ENCODE measurements around the gene TPRN.

The TPRN gene

GRCh38 chr9:137149363-137149762 lies 51.2 kb downstream of the TPRN start:
- H3K27ac Mint-ChIP-seq, result no peak overlapping the region
- peaks cover 4% of the 10 kb centered on the region for H3K4me1 Mint-ChIP-seq (ENCODE audit: low read depth)
- no peaks in the 10 kb centered on the region for H3K9me3 Mint-ChIP-seq (ENCODE audit: low read depth)
- H3K4me3 Mint-ChIP-seq, result no peak overlapping the region
- peaks cover 8% of the 10 kb centered on the region for H3K27me3 Mint-ChIP-seq
- no peaks in the 10 kb centered on the region for H3K36me3 Mint-ChIP-seq

- Mint-ChIP-seq H3K4me3 (no peak overlapping the region), H3K27ac (no peak overlapping the region), H3K36me3 (no peaks in the 10 kb centered on the region), H3K4me1 (ENCODE audit: low read depth) (peaks cover 4% of the 10 kb centered on the region), H3K9me3 (ENCODE audit: low read depth) (no peaks in the 10 kb centered on the region), H3K27me3 (peaks cover 9% of the 10 kb centered on the region)
These were observed 51.9 kb downstream of the TPRN start for GRCh38 chr9:137148661-137149060.

GRCh38 chr9:137148242-137148641 lies 52.3 kb downstream of the TPRN start:
- no peaks in the 10 kb centered on the region for H3K36me3 Mint-ChIP-seq
- peaks cover 4% of the 10 kb centered on the region for H3K4me1 Mint-ChIP-seq (ENCODE audit: low read depth)
- H3K27ac Mint-ChIP-seq, result no peak overlapping the region
- no peaks in the 10 kb centered on the region for H3K9me3 Mint-ChIP-seq (ENCODE audit: low read depth)
- H3K27me3 Mint-ChIP-seq, result peaks cover 9% of the 10 kb centered on the region
- H3K4me3 Mint-ChIP-seq, result no peak overlapping the region

GRCh38 chr9:137147793-137148160 lies 52.8 kb downstream of the TPRN start:
- Mint-ChIP-seq H3K9me3 (ENCODE audit: low read depth) (no peaks in the 10 kb centered on the region), H3K36me3 (no peaks in the 10 kb centered on the region), H3K4me3 (no peak overlapping the region), H3K27me3 (peaks cover 9% of the 10 kb centered on the region), H3K27ac (no peak overlapping the region), H3K4me1 (ENCODE audit: low read depth) (peaks cover 4% of the 10 kb centered on the region)

GRCh38 chr9:137147091-137147792 lies 53.3 kb downstream of the TPRN start:
- Mint-ChIP-seq H3K27ac (no peak overlapping the region), H3K4me1 (ENCODE audit: low read depth) (peaks cover 4% of the 10 kb centered on the region), H3K36me3 (no peaks in the 10 kb centered on the region), H3K9me3 (ENCODE audit: low read depth) (no peaks in the 10 kb centered on the region), H3K4me3 (no peak overlapping the region), H3K27me3 (peaks cover 12% of the 10 kb centered on the region)

GRCh38 chr9:137146527-137146918 lies 54.0 kb downstream of the TPRN start:
- no peaks in the 10 kb centered on the region for H3K9me3 Mint-ChIP-seq (ENCODE audit: low read depth)
- no peaks in the 10 kb centered on the region for H3K36me3 Mint-ChIP-seq
- no peak overlapping the region for H3K27ac Mint-ChIP-seq
- H3K4me1 Mint-ChIP-seq (ENCODE audit: low read depth), result peaks cover 3% of the 10 kb centered on the region
- H3K27me3 Mint-ChIP-seq, result peaks cover 17% of the 10 kb centered on the region
- no peak overlapping the region for H3K4me3 Mint-ChIP-seq

- Mint-ChIP-seq H3K27me3 (peaks cover 17% of the 10 kb centered on the region), H3K4me1 (ENCODE audit: low read depth) (no peaks in the 10 kb centered on the region), H3K27ac (no peak overlapping the region), H3K4me3 (no peak overlapping the region), H3K9me3 (ENCODE audit: low read depth) (no peaks in the 10 kb centered on the region), H3K36me3 (no peaks in the 10 kb centered on the region)
These were observed 54.6 kb downstream of the TPRN start for GRCh38 chr9:137145731-137146526.

GRCh38 chr9:137143459-137143858 lies 57.1 kb downstream of the TPRN start:
- H3K9me3 Mint-ChIP-seq (ENCODE audit: low read depth), result no peaks in the 10 kb centered on the region
- no peak overlapping the region for H3K27ac Mint-ChIP-seq
- peaks cover 2% of the 10 kb centered on the region for H3K36me3 Mint-ChIP-seq
- H3K4me3 Mint-ChIP-seq, result no peak overlapping the region
- H3K4me1 Mint-ChIP-seq (ENCODE audit: low read depth), result peaks cover 2% of the 10 kb centered on the region
- peaks cover 26% of the 10 kb centered on the region for H3K27me3 Mint-ChIP-seq

- H3K27me3 Mint-ChIP-seq, result peaks cover 25% of the 10 kb centered on the region
- H3K27ac Mint-ChIP-seq, result no peak overlapping the region
These were observed 58.3 kb downstream of the TPRN start for GRCh38 chr9:137141976-137142936.

More at GRCh38 chr9:137141976-137142936, 58.3 kb downstream of the TPRN start:
- Mint-ChIP-seq H3K36me3 (peaks cover 2% of the 10 kb centered on the region), H3K4me1 (ENCODE audit: low read depth) (peaks cover 2% of the 10 kb centered on the region), H3K9me3 (ENCODE audit: low read depth) (no peaks in the 10 kb centered on the region), H3K4me3 (no peak overlapping the region)

All from activated naive CD8-positive, alpha-beta T cell (primary cell).